Suppressor macrophage treated with lipopolysaccharide for 4 hours (primary cell): ENCODE data around the gene PRRT1B.

ENCODE experiments used
- DNase-seq: peaks from one replicate; pipeline ENCODE4 v3.0.0-alpha.2; 2020

The PRRT1B gene

DNA sequence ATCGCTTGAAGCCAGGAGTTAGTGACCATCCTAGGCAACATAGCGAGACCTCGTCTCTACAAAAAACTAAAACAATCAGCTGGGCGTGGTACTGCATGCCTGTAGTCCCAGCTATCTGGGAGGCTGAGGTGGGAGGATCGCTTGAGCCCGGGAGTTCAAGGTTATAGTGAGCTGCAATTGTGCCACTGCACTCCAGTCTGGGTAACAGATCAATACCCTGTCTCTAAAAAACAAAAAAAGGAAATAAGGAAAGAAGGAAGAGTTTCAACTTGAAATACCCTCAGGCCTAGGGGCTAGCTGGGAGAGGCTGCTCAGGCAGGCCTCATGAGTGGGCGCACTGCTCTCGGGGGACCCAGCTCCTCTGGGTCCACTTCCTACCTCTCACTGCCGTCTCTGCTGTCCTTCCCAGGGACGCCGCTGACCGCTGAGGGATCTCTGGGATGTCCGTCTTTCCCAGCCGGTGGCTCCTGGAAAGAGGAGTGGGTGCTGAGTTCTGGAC is 56.4 kb downstream of the PRRT1B start:
- DNase-seq: no peak

GRCh38 chr9:131603199-131603598 is 57.9 kb downstream of the PRRT1B start:
- peak; percentile 66 for DNase-seq

- no peak for DNase-seq
Measured at GRCh38 chr9:131603711-131604439, 58.6 kb downstream of the PRRT1B start.

- no peak for DNase-seq
Measured at GRCh38 chr9:131605770-131606590, 60.7 kb downstream of the PRRT1B start.

- no peak for DNase-seq
Measured at GRCh38 chr9:131606896-131607567, 61.7 kb downstream of the PRRT1B start.

- DNase-seq: no peak
Measured at GRCh38 chr9:131607591-131607990, 62.3 kb downstream of the PRRT1B start.

DNA sequence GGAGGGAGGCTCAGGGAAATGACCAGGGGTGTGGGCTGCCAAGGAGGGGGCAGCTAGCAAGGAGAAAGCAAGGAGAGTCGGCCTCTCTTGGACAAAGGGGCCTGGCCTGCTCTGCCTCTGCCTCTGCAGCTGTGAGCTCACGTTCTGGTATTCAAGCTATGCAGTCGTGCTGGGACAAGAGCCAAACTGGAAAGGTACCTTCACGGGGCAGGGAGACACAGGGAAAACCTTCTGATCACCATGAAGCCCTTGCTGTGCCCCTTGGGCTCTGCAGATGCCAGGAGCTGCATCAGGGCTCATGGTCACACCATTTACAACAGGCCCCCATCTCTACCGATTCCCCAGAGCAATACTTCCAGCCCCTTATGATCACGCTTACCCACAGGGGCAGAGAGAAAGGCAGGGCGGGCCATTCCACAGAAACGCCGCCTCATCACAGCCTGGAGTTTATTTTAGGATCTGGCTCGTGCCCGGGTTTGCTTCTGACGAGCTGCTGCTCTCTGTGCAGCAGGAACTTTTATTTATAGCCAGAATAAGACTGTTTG is 63.2 kb downstream of the PRRT1B start:
- DNase-seq: no peak
